Measurements from ENCODE around the gene PLA2G2F.

PLA2G2F gene

DNA sequence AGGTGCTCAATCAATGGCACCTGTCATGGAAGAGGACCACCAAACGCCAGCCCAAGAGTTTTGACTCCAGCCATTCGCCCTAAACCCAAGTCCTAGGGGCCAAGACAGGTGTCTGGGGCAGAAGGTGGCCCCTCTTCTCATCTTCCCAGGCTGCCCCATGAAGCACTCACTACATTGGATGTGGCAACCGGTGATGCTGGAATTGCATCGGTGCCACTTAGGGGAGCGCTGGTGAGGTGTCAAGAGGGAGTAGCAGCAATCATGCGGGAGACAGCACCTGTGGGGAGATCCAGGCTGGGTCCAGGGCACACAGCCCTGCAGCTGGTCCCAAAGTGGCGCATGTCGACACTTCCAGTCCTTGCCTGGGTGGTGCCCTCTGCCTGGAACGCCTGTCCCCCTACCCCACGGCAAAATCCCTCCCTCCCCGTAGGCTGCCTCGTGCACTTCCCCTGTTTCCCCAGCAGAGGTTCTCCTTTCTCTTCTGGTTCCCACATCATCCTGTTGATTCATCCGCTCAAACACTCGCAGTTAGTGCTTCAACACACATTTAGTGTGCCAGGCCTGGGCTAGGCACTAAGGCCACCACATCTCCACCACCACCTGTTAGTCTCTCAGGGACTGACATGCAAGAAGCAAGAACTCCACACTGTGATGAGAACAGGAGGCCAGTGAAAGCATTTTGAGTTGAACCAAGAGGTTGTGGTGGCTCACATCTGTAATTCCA lies 38.3 kb upstream of the PLA2G2F start:
- Histone ChIP-seq H3K27me3 (replicated peaks; ENCODE audit: control insufficient read depth, insufficient read depth, low read length, poor library complexity, severe bottlenecking) (no peaks in the 10 kb centered on the region), H3K36me3 (ENCODE audit: control insufficient read depth, insufficient read depth, low read length) (no peaks in the 10 kb centered on the region), H3K4me3 (ENCODE audit: insufficient read depth, low read depth, low read length, poor library complexity, severe bottlenecking) (no peak overlapping the region), H3K9me3 (ENCODE audit: control insufficient read depth, low read length) (no peaks in the 10 kb centered on the region), H3K4me1 (ENCODE audit: control insufficient read depth, insufficient read depth, low read length, poor library complexity, severe bottlenecking) (no peaks in the 10 kb centered on the region), H3K27ac (ENCODE audit: insufficient read depth, low read length, poor library complexity, severe bottlenecking) (no peak overlapping the region)
- peak in 1 of 3 donors; percentile 5 for DNase-seq

DNA sequence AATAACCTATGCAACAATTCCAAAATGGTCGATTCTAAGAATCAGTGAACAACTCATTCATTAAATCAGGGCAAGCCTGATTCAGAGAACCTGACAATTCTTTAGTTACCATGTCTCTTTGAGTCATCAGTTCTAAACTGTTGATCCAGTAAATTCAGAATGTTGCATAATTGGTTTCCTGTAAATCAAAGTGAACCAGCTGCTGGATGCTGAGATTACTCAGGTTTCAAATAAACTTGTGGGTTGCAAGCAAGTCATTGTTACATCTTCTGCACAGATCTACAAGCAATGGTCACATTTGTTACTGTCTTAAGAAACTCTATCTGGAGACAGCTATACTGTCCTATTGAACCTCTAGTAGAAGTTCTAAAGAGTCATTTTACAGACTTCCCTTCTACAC lies 36.2 kb upstream of the PLA2G2F start:
- Histone ChIP-seq H3K27ac (ENCODE audit: insufficient read depth, low read length, poor library complexity, severe bottlenecking) (no peak overlapping the region), H3K36me3 (ENCODE audit: control insufficient read depth, insufficient read depth, low read length) (no peaks in the 10 kb centered on the region), H3K27me3 (replicated peaks; ENCODE audit: control insufficient read depth, insufficient read depth, low read length, poor library complexity, severe bottlenecking) (no peaks in the 10 kb centered on the region), H3K4me3 (ENCODE audit: insufficient read depth, low read depth, low read length, poor library complexity, severe bottlenecking) (no peak overlapping the region), H3K4me1 (ENCODE audit: control insufficient read depth, insufficient read depth, low read length, poor library complexity, severe bottlenecking) (no peaks in the 10 kb centered on the region), H3K9me3 (ENCODE audit: control insufficient read depth, low read length) (no peaks in the 10 kb centered on the region)
- no peak for DNase-seq

DNA sequence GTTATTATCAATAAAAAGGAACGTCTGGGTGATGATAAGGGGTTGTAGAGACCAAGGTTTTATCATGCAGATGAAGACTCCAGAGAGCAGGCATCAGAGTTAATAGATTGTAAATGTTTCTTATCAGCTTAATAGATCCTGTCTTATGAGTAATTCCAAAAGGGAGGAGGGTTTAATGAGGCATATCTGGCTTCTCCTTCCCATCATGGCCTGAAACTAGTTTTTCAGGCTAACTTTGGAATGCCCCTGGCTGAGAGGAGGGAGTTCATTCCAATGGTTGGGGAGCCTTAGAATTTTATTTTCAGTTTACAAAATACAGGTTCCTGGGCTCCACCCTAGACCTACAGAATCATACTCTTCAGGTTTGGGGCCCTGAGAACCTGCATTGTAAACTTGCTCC lies 33.3 kb upstream of the PLA2G2F start:
- DNase-seq: no peak
- H3K27me3 ChIP-seq (replicated peaks; ENCODE audit: control insufficient read depth, insufficient read depth, low read length, poor library complexity, severe bottlenecking): no peaks in the 10 kb centered on the region
- H3K27ac ChIP-seq (ENCODE audit: insufficient read depth, low read length, poor library complexity, severe bottlenecking): no peak overlapping the region
- no peak overlapping the region for H3K4me3 ChIP-seq (ENCODE audit: insufficient read depth, low read depth, low read length, poor library complexity, severe bottlenecking)
- no peaks in the 10 kb centered on the region for H3K4me1 ChIP-seq (ENCODE audit: control insufficient read depth, insufficient read depth, low read length, poor library complexity, severe bottlenecking)
- H3K9me3 ChIP-seq (ENCODE audit: control insufficient read depth, low read length): no peaks in the 10 kb centered on the region
- H3K36me3 ChIP-seq (ENCODE audit: control insufficient read depth, insufficient read depth, low read length): no peaks in the 10 kb centered on the region

DNA sequence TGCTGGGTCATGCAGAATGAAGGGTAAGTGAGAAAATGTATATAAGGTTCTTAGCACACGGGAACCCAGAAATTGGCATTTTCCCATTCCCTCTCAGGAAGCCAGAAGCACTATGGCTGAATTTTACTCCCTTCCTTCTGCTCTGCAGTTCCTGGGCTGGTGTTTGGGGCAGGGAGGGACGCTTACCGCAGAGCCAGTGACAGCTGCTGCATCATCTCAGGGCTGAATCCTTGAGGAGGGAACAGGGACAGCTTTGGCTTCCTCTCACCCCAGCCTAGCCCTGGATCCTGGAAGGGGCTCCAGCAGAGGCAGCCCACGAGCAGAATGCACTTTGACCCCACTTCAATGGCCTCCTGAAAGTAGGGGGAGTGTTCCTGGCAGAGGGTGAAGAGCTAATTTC lies 31.8 kb upstream of the PLA2G2F start:
- H3K27ac ChIP-seq (ENCODE audit: insufficient read depth, low read length, poor library complexity, severe bottlenecking): no peak overlapping the region
- H3K36me3 ChIP-seq (ENCODE audit: control insufficient read depth, insufficient read depth, low read length): no peaks in the 10 kb centered on the region
- DNase-seq: no peak
- no peaks in the 10 kb centered on the region for H3K4me1 ChIP-seq (ENCODE audit: control insufficient read depth, insufficient read depth, low read length, poor library complexity, severe bottlenecking)
- H3K27me3 ChIP-seq (replicated peaks; ENCODE audit: control insufficient read depth, insufficient read depth, low read length, poor library complexity, severe bottlenecking): no peaks in the 10 kb centered on the region
- no peak overlapping the region for H3K4me3 ChIP-seq (ENCODE audit: insufficient read depth, low read depth, low read length, poor library complexity, severe bottlenecking)
- no peaks in the 10 kb centered on the region for H3K9me3 ChIP-seq (ENCODE audit: control insufficient read depth, low read length)

DNA sequence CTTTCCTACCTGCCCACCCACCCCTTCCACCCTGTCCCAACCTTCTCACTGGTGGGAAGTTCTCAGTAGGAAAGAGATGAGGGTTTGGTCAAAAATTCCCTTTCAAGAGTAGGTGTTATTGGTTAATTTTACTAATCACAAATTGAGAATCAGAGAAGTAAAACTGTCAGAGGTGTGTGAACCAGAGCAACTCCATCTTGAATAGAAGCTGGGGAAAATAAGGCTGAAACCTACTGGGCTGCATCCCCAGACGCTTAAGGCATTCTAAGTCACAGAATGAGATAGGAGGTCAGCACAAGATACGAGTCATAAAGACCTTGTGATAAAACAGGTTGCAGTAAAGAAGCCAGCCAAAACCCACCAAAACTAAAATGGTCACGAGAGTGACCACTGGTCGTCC lies 31.3 kb upstream of the PLA2G2F start:
- Histone ChIP-seq H3K27me3 (replicated peaks; ENCODE audit: control insufficient read depth, insufficient read depth, low read length, poor library complexity, severe bottlenecking) (no peaks in the 10 kb centered on the region), H3K27ac (ENCODE audit: insufficient read depth, low read length, poor library complexity, severe bottlenecking) (no peak overlapping the region), H3K9me3 (ENCODE audit: control insufficient read depth, low read length) (no peaks in the 10 kb centered on the region), H3K36me3 (ENCODE audit: control insufficient read depth, insufficient read depth, low read length) (no peaks in the 10 kb centered on the region), H3K4me1 (ENCODE audit: control insufficient read depth, insufficient read depth, low read length, poor library complexity, severe bottlenecking) (no peaks in the 10 kb centered on the region), H3K4me3 (ENCODE audit: insufficient read depth, low read depth, low read length, poor library complexity, severe bottlenecking) (no peak overlapping the region)
- DNase-seq: no peak

DNA sequence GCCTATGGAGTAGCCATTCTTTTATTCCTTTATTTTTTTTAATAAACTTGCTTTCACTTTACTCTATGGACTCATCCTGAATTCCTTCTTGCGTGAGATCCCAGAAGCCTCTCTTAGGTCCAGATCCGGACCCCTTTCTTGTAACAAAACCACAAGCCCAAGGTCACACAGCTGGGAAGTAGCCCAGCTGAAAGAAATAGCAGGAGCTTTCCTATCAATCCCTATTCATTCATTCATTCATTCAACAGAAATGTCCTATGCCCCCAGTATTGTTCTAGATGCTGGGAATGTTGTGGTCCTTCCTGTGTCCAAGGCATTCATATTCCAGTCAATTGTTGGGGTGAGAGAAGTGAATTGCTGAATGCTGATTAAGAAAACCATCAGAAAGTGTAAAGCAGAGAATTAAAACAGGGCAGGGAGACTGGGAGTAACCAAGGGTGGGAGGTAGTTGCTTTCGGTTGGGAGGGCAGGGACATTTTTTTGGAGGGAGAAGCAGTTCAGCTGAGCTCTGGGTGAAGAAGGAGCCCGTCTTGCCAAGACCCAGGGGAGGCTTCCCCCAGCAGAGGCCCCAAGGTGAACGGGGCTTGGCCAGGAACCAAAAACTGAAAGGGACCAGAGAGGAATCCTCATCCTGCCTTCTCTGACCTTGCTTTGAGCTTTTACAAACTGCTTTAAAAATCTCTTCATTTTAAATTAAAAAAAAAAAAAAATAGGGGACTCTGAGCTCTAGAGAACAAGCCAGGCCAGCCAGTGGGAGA lies 30.6 kb upstream of the PLA2G2F start:
- Histone ChIP-seq H3K4me3 (ENCODE audit: insufficient read depth, low read depth, low read length, poor library complexity, severe bottlenecking) (no peak overlapping the region), H3K27ac (ENCODE audit: insufficient read depth, low read length, poor library complexity, severe bottlenecking) (no peak overlapping the region), H3K36me3 (ENCODE audit: control insufficient read depth, insufficient read depth, low read length) (no peaks in the 10 kb centered on the region), H3K27me3 (replicated peaks; ENCODE audit: control insufficient read depth, insufficient read depth, low read length, poor library complexity, severe bottlenecking) (no peaks in the 10 kb centered on the region), H3K9me3 (ENCODE audit: control insufficient read depth, low read length) (no peaks in the 10 kb centered on the region), H3K4me1 (ENCODE audit: control insufficient read depth, insufficient read depth, low read length, poor library complexity, severe bottlenecking) (no peaks in the 10 kb centered on the region)
- DNase-seq: no peak

DNA sequence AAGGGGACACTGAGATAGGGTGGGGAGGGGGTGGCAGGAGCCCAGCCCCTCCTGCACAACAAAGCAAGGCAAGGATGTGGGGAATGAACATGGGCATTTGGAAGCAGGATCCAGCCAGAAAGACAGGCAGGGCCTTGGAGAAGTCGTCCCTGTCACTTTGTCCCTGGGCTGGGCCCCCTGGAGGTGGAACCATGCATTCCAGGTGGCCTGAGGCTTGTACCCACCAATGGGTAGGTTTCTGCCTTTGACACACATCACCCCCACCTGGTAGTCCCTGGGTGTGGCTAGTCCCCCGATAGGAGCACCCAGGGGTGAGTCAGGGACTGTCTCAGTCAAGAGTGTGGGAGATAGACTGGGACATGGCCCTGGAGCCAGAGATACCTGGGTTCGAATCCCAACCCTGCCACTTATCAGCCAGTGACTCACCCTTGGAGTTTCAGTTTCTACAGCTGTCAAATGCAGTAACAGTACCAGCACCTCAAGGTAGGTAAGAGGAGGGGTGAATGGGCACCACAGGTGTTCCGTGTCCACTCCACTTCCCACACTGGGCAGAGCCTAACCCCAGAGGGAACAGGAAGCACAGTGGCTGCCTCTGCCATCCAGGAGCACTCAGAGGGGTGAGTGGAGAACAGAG lies 29.8 kb upstream of the PLA2G2F start:
- H3K36me3 ChIP-seq (ENCODE audit: control insufficient read depth, insufficient read depth, low read length): no peaks in the 10 kb centered on the region
- H3K27me3 ChIP-seq (replicated peaks; ENCODE audit: control insufficient read depth, insufficient read depth, low read length, poor library complexity, severe bottlenecking): no peaks in the 10 kb centered on the region
- H3K27ac ChIP-seq (ENCODE audit: insufficient read depth, low read length, poor library complexity, severe bottlenecking): no peak overlapping the region
- no peaks in the 10 kb centered on the region for H3K9me3 ChIP-seq (ENCODE audit: control insufficient read depth, low read length)
- no peak for DNase-seq
- H3K4me3 ChIP-seq (ENCODE audit: insufficient read depth, low read depth, low read length, poor library complexity, severe bottlenecking): no peak overlapping the region
- H3K4me1 ChIP-seq (ENCODE audit: control insufficient read depth, insufficient read depth, low read length, poor library complexity, severe bottlenecking): no peaks in the 10 kb centered on the region

DNA sequence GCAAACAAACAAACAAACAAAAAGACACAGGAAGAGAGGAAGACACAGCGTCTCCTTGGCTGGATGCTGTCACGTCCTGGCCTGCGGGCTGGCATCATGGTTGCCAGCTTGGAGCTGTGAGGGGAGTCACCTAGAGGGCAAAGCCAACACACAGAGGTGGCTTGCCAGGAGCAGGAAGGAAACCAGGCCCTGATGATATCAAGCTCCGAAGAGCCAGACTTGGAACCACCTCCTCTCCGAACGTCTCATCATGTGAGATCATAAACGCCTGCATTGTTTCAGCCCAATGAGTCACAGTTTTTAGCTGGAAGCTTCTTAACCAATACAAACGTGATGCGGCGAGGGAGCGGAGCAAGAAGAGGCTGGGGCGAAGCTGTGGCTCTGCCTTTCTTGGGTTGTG lies 28.4 kb upstream of the PLA2G2F start:
- DNase-seq: no peak
- H3K36me3 ChIP-seq (ENCODE audit: control insufficient read depth, insufficient read depth, low read length): no peaks in the 10 kb centered on the region
- no peak overlapping the region for H3K4me3 ChIP-seq (ENCODE audit: insufficient read depth, low read depth, low read length, poor library complexity, severe bottlenecking)
- H3K4me1 ChIP-seq (ENCODE audit: control insufficient read depth, insufficient read depth, low read length, poor library complexity, severe bottlenecking): no peaks in the 10 kb centered on the region
- H3K27ac ChIP-seq (ENCODE audit: insufficient read depth, low read length, poor library complexity, severe bottlenecking): no peak overlapping the region
- H3K27me3 ChIP-seq (replicated peaks; ENCODE audit: control insufficient read depth, insufficient read depth, low read length, poor library complexity, severe bottlenecking): no peaks in the 10 kb centered on the region
- no peaks in the 10 kb centered on the region for H3K9me3 ChIP-seq (ENCODE audit: control insufficient read depth, low read length)

DNA sequence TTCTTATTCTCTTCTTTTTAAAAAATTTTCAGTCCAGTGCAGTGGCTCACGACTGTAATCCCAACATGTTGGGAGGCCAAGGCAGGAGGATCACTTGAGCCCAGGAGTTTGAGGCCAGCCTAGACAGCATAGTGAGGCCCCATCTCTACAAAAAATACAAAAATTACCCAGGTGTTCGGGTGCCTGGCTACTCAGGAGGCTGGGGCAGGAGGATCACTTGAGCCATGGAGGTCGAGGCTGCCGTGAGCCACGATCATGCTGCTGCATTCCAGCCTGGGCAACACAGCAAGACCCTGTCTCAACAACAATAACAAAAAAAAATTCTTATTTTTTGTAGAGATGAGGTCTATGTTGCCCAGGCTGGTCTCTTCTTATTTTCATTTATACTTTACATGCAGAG lies 27.7 kb upstream of the PLA2G2F start:
- Histone ChIP-seq H3K27ac (ENCODE audit: insufficient read depth, low read length, poor library complexity, severe bottlenecking) (no peak overlapping the region), H3K9me3 (ENCODE audit: control insufficient read depth, low read length) (no peaks in the 10 kb centered on the region), H3K4me3 (ENCODE audit: insufficient read depth, low read depth, low read length, poor library complexity, severe bottlenecking) (no peak overlapping the region), H3K4me1 (ENCODE audit: control insufficient read depth, insufficient read depth, low read length, poor library complexity, severe bottlenecking) (no peaks in the 10 kb centered on the region), H3K27me3 (replicated peaks; ENCODE audit: control insufficient read depth, insufficient read depth, low read length, poor library complexity, severe bottlenecking) (no peaks in the 10 kb centered on the region), H3K36me3 (ENCODE audit: control insufficient read depth, insufficient read depth, low read length) (no peaks in the 10 kb centered on the region)
- no peak for DNase-seq
